Esophagus (tissue), 2 donors: ENCODE results near the gene SHC2. TPM values are rescaled to one million over a fixed set of nuclear protein-coding genes. Genes with fewer than 3 reads are reported as not detected.

Source experiments
- H3K27ac ChIP-seq, 2 donors: one replicate each; pipeline ENCODE4 v1.5.1; 2013; ENCODE audit warnings: low read depth in 2 of 2, mild to moderate bottlenecking in 2 of 2, inconsistent platforms in 1 of 2, low read length in 1 of 2, moderate library complexity in 1 of 2
- H3K27me3 ChIP-seq, 2 donors: one replicate each; pipeline ENCODE4 v1.6.1; 2013; ENCODE audit warnings: low read length in 2 of 2, control low read depth in 1 of 2, mild to moderate bottlenecking in 1 of 2; ENCODE audit not compliant: insufficient read depth in 2 of 2, control insufficient read depth in 1 of 2
- H3K36me3 ChIP-seq, 2 donors: one replicate each; pipeline ENCODE4 v1.6.1; 2013; ENCODE audit warnings: low read length in 1 of 2; ENCODE audit not compliant: control insufficient read depth in 2 of 2, insufficient read depth in 2 of 2
- H3K4me1 ChIP-seq, 2 donors: one replicate each; pipeline ENCODE4 v1.6.1; 2013; ENCODE audit warnings: low read length in 1 of 2; ENCODE audit not compliant: control insufficient read depth in 2 of 2, insufficient read depth in 2 of 2
- H3K4me3 ChIP-seq, 2 donors: one replicate each; pipeline ENCODE4 v1.5.1; 2013; ENCODE audit warnings: low read length in 2 of 2, mild to moderate bottlenecking in 2 of 2, low read depth in 1 of 2, moderate library complexity in 1 of 2
- H3K9me3 ChIP-seq, 2 donors: one replicate each; pipeline ENCODE4 v1.6.1; 2013; ENCODE audit warnings: mild to moderate bottlenecking in 2 of 2, low read depth in 1 of 2, low read length in 1 of 2, moderate library complexity in 1 of 2; ENCODE audit not compliant: control insufficient read depth in 2 of 2, insufficient read depth in 1 of 2
- WGBS, 2 donors: extraction: QIAGEN DNeasy Blood & Tissue Kit; methylation state at CpG; one replicate each; pipeline ENCODE4 v1.1.7; 2013; 5-methylcytosine and 5-hydroxymethylcytosine counted together
- polyA plus RNA-seq, 2 donors: library from polyadenylated mRNA; stranded (reverse); fragments of 200-250 nt; gene quantifications; one replicate each; pipeline ENCODE4 v1.2.3, GENCODE V29; 2013
- donor health status: healthy with polysubstance abuse.
- donor health status: Bipolar disorder and iron deficiency.

The SHC2 gene
- polyA plus RNA-seq, 2 donors: 3.0 to 5.3 TPM

DNA sequence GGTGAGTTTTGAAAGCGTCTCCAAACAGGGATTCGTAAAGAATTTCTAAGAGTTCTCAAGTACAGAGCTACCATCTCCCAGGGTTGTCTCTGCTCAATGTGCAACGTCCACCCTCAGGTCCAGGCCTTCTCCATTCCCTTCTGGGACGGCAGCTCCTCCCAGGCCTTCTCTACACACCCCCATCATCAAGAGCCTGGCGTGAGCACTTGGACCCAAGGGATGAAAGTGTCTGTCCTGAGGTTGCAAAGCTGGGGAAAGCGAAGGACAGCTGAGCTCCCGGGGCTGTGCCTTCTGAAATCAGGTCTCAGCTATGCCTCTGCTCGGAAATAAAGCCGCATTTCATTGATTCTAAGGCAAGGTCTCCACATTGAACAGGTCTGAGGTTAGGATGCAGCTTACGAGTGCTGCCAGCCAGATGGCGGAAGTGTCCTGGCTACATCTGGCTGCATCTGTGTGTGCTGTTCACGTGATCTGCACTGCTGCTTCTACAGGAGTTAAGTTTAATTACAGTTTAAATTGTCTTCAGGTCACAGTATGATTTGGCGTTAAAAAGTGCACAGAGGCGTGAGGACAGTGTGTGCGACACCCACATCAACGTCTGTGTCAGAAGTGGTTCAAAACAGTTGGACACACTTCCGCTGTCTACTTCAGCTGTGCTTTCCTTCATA is 89.2 kb downstream of the SHC2 start:
- no peaks in the 10 kb centered on the region for H3K27me3 ChIP-seq
- H3K27ac ChIP-seq: no peak overlapping the region
- no peaks in the 10 kb centered on the region for H3K9me3 ChIP-seq
- H3K36me3 ChIP-seq: no peaks in the 10 kb centered on the region
- WGBS, 2 donors: 61 to 65% methylated on average over 17 of the region's 17 CpGs
- no peak overlapping the region for H3K4me3 ChIP-seq
- H3K4me1 ChIP-seq: peaks cover 5 to 15% of the 10 kb centered on the region in 2 donors

GRCh38 chr19:370641-371330 is 90.0 kb downstream of the SHC2 start:
- peaks cover 5 to 15% of the 10 kb centered on the region in 2 donors for H3K4me1 ChIP-seq
- WGBS, 2 donors: 88 to 92% methylated on average over 43 of the region's 43 CpGs
- no peaks in the 10 kb centered on the region for H3K27me3 ChIP-seq
- H3K4me3 ChIP-seq: no peak overlapping the region
- no peaks in the 10 kb centered on the region for H3K36me3 ChIP-seq
- no peak overlapping the region for H3K27ac ChIP-seq
- H3K9me3 ChIP-seq: no peaks in the 10 kb centered on the region

DNA sequence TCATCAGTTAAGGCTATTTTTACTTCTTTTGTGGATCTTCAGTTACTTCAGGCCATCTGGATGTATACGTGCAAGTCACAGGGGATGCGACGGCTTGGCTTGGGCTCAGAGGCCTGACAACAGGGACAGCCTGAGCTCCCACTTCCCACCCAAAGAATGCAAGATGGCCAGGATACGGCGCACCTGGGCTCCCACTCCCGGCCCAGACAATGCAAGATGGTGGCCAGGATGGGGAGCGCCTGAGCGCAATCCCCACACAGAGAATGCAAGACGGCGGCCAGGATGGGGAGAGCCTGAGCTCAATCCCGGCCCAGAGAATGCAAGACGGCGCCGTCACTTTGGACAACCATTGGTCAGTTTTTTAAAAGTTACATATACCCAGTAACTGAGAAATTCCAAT is 91.0 kb downstream of the SHC2 start:
- H3K4me3 ChIP-seq: no peak overlapping the region
- no peak overlapping the region for H3K27ac ChIP-seq
- H3K27me3 ChIP-seq: no peaks in the 10 kb centered on the region
- H3K36me3 ChIP-seq: no peaks in the 10 kb centered on the region
- 94 to 95% methylated on average over 14 of the region's 14 CpGs for WGBS, 2 donors
- H3K4me1 ChIP-seq: peaks cover 5 to 15% of the 10 kb centered on the region in 2 donors
- H3K9me3 ChIP-seq: no peaks in the 10 kb centered on the region

DNA sequence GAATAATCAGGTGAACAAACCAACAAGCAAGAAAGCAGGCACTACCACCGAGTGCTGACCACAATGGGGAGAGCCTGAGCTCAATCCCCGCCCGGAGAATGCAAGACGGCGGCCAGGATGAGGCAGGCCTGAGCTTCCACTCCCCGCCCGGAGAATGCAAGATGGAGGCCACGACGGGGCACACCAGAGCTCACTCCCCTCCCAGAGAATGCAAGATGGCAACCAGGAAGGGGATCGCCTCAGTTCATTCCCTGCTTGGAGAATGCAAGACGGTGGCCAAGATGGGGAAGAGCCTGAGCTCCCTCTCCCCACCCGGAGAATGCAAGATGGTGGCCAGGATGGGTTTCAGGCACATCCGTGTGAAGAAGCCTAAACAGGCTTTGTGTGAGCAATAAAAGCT is 91.6 kb downstream of the SHC2 start:
- Histone ChIP-seq H3K4me3 (no peak overlapping the region), H3K4me1 (peaks cover 5 to 11% of the 10 kb centered on the region in 2 donors), H3K27ac (no peak overlapping the region), H3K36me3 (no peaks in the 10 kb centered on the region), H3K9me3 (no peaks in the 10 kb centered on the region), H3K27me3 (no peaks in the 10 kb centered on the region)
- WGBS, 2 donors: 91 to 92% methylated on average over 13 of the region's 13 CpGs

GRCh38 chr19:368630-369024 is 92.2 kb downstream of the SHC2 start:
- H3K9me3 ChIP-seq: no peaks in the 10 kb centered on the region
- H3K36me3 ChIP-seq: no peaks in the 10 kb centered on the region
- H3K4me3 ChIP-seq: no peak overlapping the region
- H3K4me1 ChIP-seq: peaks cover 0 to 5% of the 10 kb centered on the region in 2 donors
- H3K27me3 ChIP-seq: no peaks in the 10 kb centered on the region
- 75 to 83% methylated on average over 7 of the region's 7 CpGs for WGBS, 2 donors
- no peak overlapping the region for H3K27ac ChIP-seq

DNA sequence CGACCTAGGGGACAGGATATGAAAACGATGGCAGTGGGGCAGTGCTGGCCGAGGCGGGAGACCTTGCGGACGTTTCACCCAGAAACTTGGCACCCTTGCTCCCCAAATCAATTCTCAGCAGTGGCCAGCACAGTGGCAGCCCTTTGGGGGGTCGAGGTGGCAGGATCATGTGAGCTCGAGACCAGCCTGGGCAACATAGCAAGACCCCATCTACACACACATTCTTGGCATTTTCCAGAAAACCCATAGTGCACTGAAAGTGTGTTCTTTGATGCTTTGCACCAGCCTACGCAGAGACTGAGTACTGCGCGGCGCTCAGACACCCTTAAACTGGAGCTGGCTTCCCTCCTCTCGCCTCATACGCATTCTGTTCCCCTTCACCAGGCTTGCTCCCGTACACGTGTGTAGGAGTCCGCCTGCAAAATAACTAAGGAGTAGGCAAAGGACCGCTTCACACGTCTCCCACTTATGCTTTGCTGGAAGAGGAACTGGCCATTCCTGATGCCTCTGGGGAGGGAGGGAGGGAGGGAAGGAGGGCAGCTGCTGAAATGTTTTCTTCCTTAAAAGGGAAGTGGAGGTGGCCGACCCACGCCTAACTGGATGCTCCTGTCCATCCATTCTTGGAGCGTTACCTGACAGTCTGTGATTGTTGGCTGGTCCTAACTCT is 92.7 kb downstream of the SHC2 start:
- Histone ChIP-seq H3K27ac (no peak overlapping the region), H3K36me3 (no peaks in the 10 kb centered on the region), H3K4me1 (no peaks in the 10 kb centered on the region), H3K9me3 (no peaks in the 10 kb centered on the region), H3K4me3 (no peak overlapping the region), H3K27me3 (no peaks in the 10 kb centered on the region)
- 74% methylated on average over 22 of the region's 22 CpGs for WGBS, 2 donors

DNA sequence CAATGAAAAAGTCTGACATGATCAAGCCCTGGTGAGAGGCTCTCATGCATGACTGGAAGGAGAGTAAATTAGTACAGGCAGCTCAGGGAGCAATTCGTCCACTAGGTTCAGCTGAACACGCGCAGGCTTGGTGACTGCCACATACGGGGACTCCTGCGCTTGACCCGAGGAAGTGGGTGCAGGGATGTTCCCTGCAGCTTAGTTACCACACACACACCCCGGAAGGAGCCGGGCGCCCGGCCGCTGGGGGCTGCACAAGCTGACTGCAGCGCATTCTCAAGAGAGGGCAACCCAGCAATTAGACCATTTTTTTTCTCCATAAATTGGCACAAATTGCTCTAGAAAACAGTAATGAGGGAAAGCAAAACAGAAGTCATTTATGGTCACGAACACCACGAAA is 93.3 kb downstream of the SHC2 start:
- Histone ChIP-seq H3K27ac (no peak overlapping the region), H3K36me3 (no peaks in the 10 kb centered on the region), H3K4me3 (no peak overlapping the region), H3K27me3 (no peaks in the 10 kb centered on the region), H3K4me1 (no peaks in the 10 kb centered on the region), H3K9me3 (no peaks in the 10 kb centered on the region)
- WGBS, 2 donors: 87 to 89% methylated on average over 14 of the region's 14 CpGs

GRCh38 chr19:366951-367350 is 93.9 kb downstream of the SHC2 start:
- no peaks in the 10 kb centered on the region for H3K27me3 ChIP-seq
- 91 to 93% methylated on average over 8 of the region's 8 CpGs for WGBS, 2 donors
- no peak overlapping the region for H3K27ac ChIP-seq
- H3K4me3 ChIP-seq: no peak overlapping the region
- H3K9me3 ChIP-seq: no peaks in the 10 kb centered on the region
- H3K36me3 ChIP-seq: no peaks in the 10 kb centered on the region
- H3K4me1 ChIP-seq: no peaks in the 10 kb centered on the region
